Nephron progenitor cell (in vitro differentiated cells): ENCODE data around the gene DGKQ.

ENCODE experiments used
- DNase-seq: peaks from one replicate; pipeline ENCODE4 v3.0.0; 2021
- H3K27ac Mint-ChIP-seq: 2 replicates; pipeline ENCODE4 v1.8.0; 2021; ENCODE audit warnings: mild to moderate bottlenecking, moderate library complexity, mixed read lengths
- H3K27me3 Mint-ChIP-seq: 2 replicates; pipeline ENCODE4 v1.8.0; 2021; ENCODE audit warnings: mild to moderate bottlenecking, low read depth, mixed read lengths; ENCODE audit not compliant: poor library complexity
- H3K36me3 Mint-ChIP-seq: 2 replicates; pipeline ENCODE4 v1.8.0; 2021; ENCODE audit warnings: low read depth, mixed read lengths
- H3K4me1 Mint-ChIP-seq: 2 replicates; pipeline ENCODE4 v1.8.0; 2021; ENCODE audit warnings: mixed read lengths
- H3K4me3 Mint-ChIP-seq: 2 replicates; pipeline ENCODE4 v1.8.0; 2021; ENCODE audit warnings: mild to moderate bottlenecking, moderate library complexity, mixed read lengths
- H3K9me3 Mint-ChIP-seq: 2 replicates; pipeline ENCODE4 v1.8.0; 2021; ENCODE audit warnings: mild to moderate bottlenecking, moderate library complexity, mixed read lengths
- CTCF ChIP-seq: fragments of 200-600 bp; sonication (generic); IDR thresholded peaks from 2 replicates; pipeline ENCODE4 v1.5.0; 2021; ENCODE audit warnings: antibody characterized with exemption

The DGKQ gene

GRCh38 chr4:964346-965025 is 8.9 kb downstream of the DGKQ start:
- TF ChIP-seq CTCF: no peak
- Mint-ChIP-seq H3K4me1 (no peaks in the 10 kb centered on the region), H3K27me3 (peaks cover 29% of the 10 kb centered on the region), H3K9me3 (no peaks in the 10 kb centered on the region), H3K36me3 (no peaks in the 10 kb centered on the region), H3K4me3 (no peak overlapping the region), H3K27ac (no peak overlapping the region)
- no peak for DNase-seq

- Mint-ChIP-seq H3K27me3 (peaks cover 20% of the 10 kb centered on the region), H3K36me3 (no peaks in the 10 kb centered on the region), H3K4me3 (no peak overlapping the region), H3K9me3 (no peaks in the 10 kb centered on the region), H3K4me1 (no peaks in the 10 kb centered on the region), H3K27ac (no peak overlapping the region)
- TF ChIP-seq CTCF: no peak
- no peak for DNase-seq
Observed at GRCh38 chr4:963276-964225, 9.8 kb downstream of the DGKQ start.

GRCh38 chr4:962231-963208 is 10.8 kb downstream of the DGKQ start:
- no peak overlapping the region for H3K27ac Mint-ChIP-seq
- H3K4me1 Mint-ChIP-seq: no peaks in the 10 kb centered on the region
- TF ChIP-seq CTCF: no peak
- H3K36me3 Mint-ChIP-seq: no peaks in the 10 kb centered on the region
- no peak for DNase-seq
- no peak overlapping the region for H3K4me3 Mint-ChIP-seq
- H3K27me3 Mint-ChIP-seq: peaks cover 11% of the 10 kb centered on the region
- no peaks in the 10 kb centered on the region for H3K9me3 Mint-ChIP-seq

GRCh38 chr4:961351-962230 is 11.8 kb downstream of the DGKQ start:
- peaks cover 3% of the 10 kb centered on the region for H3K4me1 Mint-ChIP-seq
- peaks cover 9% of the 10 kb centered on the region for H3K27me3 Mint-ChIP-seq
- no peak for DNase-seq
- no peaks in the 10 kb centered on the region for H3K9me3 Mint-ChIP-seq
- no peak overlapping the region for H3K4me3 Mint-ChIP-seq
- no peaks in the 10 kb centered on the region for H3K36me3 Mint-ChIP-seq
- H3K27ac Mint-ChIP-seq: no peak overlapping the region
- TF ChIP-seq CTCF: no peak
